ENCODE data around the gene HOXC13. TPM values are rescaled to one million over a fixed set of nuclear protein-coding genes. Genes with fewer than 3 reads are reported as not detected.

Gene HOXC13
- total RNA-seq, 2 experiments from 2014 or later, result not detected

DNA sequence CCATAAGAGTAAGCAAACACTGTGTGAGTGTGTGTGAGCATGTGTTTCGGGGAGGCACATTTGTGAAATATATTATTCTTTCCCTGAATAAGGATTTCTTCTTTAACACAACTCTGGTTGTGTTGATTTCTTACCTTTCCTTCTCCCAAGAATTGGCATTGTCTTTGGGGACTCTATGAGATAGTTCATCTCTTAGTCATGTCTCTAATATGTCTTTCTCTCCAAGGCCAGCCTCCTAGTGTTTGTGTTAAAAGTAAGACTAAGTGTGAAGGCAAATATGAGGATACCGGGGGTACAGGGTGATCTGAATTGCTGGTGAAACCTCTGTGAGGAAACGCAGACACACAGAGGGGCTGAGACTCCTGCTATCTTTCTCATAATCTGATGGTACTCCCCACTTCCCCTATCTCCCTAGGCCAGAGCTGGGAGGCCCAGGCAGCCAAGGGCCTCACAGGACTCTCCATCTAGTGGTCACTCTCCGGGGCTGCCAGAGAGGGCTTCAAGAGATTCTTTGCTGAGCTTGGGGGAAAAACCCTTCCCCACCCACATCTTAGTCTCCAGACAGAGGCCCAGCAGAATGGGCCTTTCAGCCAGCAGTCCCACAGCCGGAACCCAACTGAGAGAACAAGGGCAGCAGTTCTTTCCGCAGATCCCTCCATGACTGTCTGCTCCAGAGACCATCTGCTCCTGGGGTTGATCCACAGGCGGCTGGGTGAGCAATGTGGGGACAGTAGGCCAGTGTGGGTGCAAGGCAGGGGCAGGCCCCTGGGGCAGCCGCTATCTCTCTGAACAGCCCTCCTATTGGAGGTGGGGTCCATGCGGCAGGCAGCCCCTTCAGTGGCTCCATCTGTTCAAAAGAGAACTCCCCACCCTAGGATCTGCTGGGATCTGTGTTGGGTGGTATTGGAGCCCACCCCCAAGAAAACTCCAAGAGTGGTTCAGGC lies 10.3 kb downstream of the HOXC13 start:
- CTCF ChIA-PET, result no interaction called here
- peaks cover 99% of the 10 kb centered on the region in 2 experiments for H3K27me3 ChIP-seq (ENCODE audit: control insufficient read depth in 1 of 2, insufficient read depth in 2 of 2, low read length in 2 of 2)
- H3K36me3 ChIP-seq (ENCODE audit: insufficient read depth, low read length), result no peaks in the 10 kb centered on the region
- H3K27ac ChIP-seq (ENCODE audit: low read depth in 1 of 2, low read length in 2 of 2), result no peak overlapping the region
- no peak for ATAC-seq (ENCODE audit: poor library complexity)
- Mint-ChIP-seq H3K36me3 (ENCODE audit: low read depth) (no peaks in the 10 kb centered on the region), H3K27ac (no peak overlapping the region), H3K27me3 (peaks cover 99% of the 10 kb centered on the region), H3K4me1 (ENCODE audit: low read depth) (peaks cover 9% of the 10 kb centered on the region), H3K4me3 (no peak overlapping the region), H3K9me3 (no peaks in the 10 kb centered on the region)
- no peak overlapping the region for H3K4me3 ChIP-seq (ENCODE audit: low read length)
- peaks cover 4 to 58% of the 10 kb centered on the region in 2 experiments for H3K9me3 ChIP-seq (ENCODE audit: control insufficient read depth in 1 of 2, insufficient read depth in 1 of 2, low read length in 2 of 2)
- POLR2A ChIA-PET, result no interaction called here
- TF ChIP-seq, protein P1, sequence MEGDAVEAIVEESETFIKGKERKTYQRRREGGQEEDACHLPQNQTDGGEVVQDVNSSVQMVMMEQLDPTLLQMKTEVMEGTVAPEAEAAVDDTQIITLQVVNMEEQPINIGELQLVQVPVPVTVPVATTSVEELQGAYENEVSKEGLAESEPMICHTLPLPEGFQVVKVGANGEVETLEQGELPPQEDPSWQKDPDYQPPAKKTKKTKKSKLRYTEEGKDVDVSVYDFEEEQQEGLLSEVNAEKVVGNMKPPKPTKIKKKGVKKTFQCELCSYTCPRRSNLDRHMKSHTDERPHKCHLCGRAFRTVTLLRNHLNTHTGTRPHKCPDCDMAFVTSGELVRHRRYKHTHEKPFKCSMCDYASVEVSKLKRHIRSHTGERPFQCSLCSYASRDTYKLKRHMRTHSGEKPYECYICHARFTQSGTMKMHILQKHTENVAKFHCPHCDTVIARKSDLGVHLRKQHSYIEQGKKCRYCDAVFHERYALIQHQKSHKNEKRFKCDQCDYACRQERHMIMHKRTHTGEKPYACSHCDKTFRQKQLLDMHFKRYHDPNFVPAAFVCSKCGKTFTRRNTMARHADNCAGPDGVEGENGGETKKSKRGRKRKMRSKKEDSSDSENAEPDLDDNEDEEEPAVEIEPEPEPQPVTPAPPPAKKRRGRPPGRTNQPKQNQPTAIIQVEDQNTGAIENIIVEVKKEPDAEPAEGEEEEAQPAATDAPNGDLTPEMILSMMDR (IDR thresholded peaks at IDR 0.05), result no peak
- DNase-seq, result no peak
- H3K4me1 ChIP-seq (ENCODE audit: insufficient read depth, low read length), result peaks cover 24% of the 10 kb centered on the region
- intact Hi-C loops (cut with DNase I, micrococcal nuclease), result no loop called here

DNA sequence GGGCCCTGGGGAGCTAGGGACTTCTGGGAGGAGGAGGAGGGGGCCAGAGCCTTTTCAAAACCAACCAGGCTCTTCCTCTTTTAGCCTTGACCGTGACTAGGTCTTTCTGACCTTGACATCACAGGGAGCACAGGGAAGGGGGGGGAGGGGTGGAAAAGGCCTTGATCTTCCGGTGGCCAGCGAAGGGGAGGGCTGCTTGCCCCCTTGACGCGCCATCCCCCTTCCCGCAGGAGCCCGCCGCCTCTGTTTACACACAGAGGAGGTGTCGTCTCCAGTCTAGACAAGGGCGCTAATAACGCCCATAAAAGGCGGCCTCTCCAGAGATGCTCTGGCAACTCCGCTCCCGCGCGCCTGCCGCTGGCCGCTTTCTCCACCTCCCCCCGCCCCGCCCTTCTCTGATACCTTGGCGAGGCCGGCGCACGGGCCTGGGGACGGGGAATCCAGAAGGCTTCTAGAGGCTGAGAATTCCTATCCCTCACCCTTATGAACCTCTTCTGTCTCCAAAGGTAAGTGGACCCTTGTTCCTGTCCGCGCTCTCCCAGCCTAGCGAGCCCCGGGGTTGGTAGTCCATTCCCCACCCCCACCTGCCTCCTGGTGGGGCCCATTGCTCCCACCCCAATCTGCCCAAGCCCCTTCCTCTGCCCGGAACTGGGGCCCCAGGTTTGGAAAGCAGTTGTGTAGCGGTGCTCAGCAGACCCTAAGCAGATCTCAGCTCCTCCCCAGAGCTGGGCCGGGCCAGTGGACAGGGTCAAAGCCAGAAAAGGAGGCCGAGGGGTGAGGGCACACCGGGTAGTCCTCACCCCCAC lies 11.2 kb downstream of the HOXC13 start:
- no peak overlapping the region for H3K27ac ChIP-seq (ENCODE audit: low read depth in 1 of 2, low read length in 2 of 2)
- Mint-ChIP-seq H3K27me3 (peaks cover 99% of the 10 kb centered on the region), H3K4me3 (peak overlapping the region; percentile 11), H3K9me3 (no peaks in the 10 kb centered on the region), H3K36me3 (ENCODE audit: low read depth) (no peaks in the 10 kb centered on the region), H3K27ac (no peak overlapping the region), H3K4me1 (ENCODE audit: low read depth) (peaks cover 14% of the 10 kb centered on the region)
- DNase-seq (no peak), ATAC-seq (ENCODE audit: poor library complexity) (no peak)
- ChIA-PET POLR2A (no interaction called here), CTCF (no interaction called here)
- H3K4me1 ChIP-seq (ENCODE audit: insufficient read depth, low read length), result peaks cover 28% of the 10 kb centered on the region
- H3K27me3 ChIP-seq (ENCODE audit: control insufficient read depth in 1 of 2, insufficient read depth in 2 of 2, low read length in 2 of 2), result peaks cover 99% of the 10 kb centered on the region in 2 experiments
- no peak overlapping the region for H3K4me3 ChIP-seq (ENCODE audit: low read length)
- intact Hi-C loops (cut with DNase I, micrococcal nuclease), result loop anchor here in 1 of 2 experiments (2.0 to 5.0 kb wide), 2 partner anchors 13 to 37 kb away; partner anchors contain the start of gene HOXC10
- no peaks in the 10 kb centered on the region for H3K36me3 ChIP-seq (ENCODE audit: insufficient read depth, low read length)
- peaks cover 4 to 61% of the 10 kb centered on the region in 2 experiments for H3K9me3 ChIP-seq (ENCODE audit: control insufficient read depth in 1 of 2, insufficient read depth in 1 of 2, low read length in 2 of 2)
- TF ChIP-seq, protein P1 (IDR thresholded peaks at IDR 0.05), result no peak

DNA sequence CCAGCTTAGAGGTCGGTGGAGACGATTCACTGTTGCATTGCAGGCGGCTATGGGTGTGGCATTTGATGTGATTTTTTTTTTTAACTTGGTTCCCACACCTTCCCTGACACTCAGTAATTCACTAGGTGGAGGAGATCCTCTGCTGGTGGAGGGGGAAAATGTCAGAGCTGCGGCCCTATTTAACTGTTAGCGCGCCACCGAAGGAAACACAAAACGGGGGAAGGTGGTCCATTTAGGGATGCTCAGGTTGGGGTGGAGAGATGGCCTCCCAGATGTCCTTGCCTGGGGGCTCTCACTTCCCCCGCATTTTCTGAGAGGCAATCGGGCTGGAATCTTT lies 11.8 kb downstream of the HOXC13 start:
- TF ChIP-seq, protein P1 (IDR thresholded peaks at IDR 0.05), result no peak
- CTCF ChIA-PET, result no interaction called here
- Histone ChIP-seq H3K4me3 (ENCODE audit: low read length) (no peak overlapping the region), H3K4me1 (ENCODE audit: insufficient read depth, low read length) (peaks cover 30% of the 10 kb centered on the region), H3K9me3 (ENCODE audit: control insufficient read depth in 1 of 2, insufficient read depth in 1 of 2, low read length in 2 of 2) (peaks cover 4 to 61% of the 10 kb centered on the region in 2 experiments), H3K27me3 (ENCODE audit: control insufficient read depth in 1 of 2, insufficient read depth in 2 of 2, low read length in 2 of 2) (peaks cover 96 to 99% of the 10 kb centered on the region in 2 experiments), H3K36me3 (ENCODE audit: insufficient read depth, low read length) (no peaks in the 10 kb centered on the region), H3K27ac (ENCODE audit: low read depth in 1 of 2, low read length in 2 of 2) (no peak overlapping the region)
- Mint-ChIP-seq H3K36me3 (ENCODE audit: low read depth) (no peaks in the 10 kb centered on the region), H3K4me1 (ENCODE audit: low read depth) (peaks cover 14% of the 10 kb centered on the region), H3K27me3 (peaks cover 95% of the 10 kb centered on the region), H3K9me3 (no peaks in the 10 kb centered on the region), H3K27ac (no peak overlapping the region), H3K4me3 (peak overlapping the region; percentile 11)
- DNase-seq (no peak), ATAC-seq (ENCODE audit: poor library complexity) (no peak)
- POLR2A ChIA-PET, result no interaction called here
- intact Hi-C loops (cut with DNase I, micrococcal nuclease), result loop anchor here in 1 of 2 experiments (2.0 to 5.0 kb wide), 2 partner anchors 14 to 37 kb away; partner anchors contain the start of gene HOXC10

Measured in CD4-positive, alpha-beta T cell (primary cell).